K562 (cell line): ENCODE results near the gene ANKRD65. TPM values are rescaled to one million over a fixed set of nuclear protein-coding genes. Genes with fewer than 3 reads are reported as not detected.
A peak's percentile ranks its signal among the peaks of the same experiment; 100 is the strongest.

Source experiments
- ARHGAP35 ChIP-seq: fragments of 450-650 bp; IDR thresholded peaks from 2 replicates; pipeline ENCODE4 v1.6.1; 2018; ENCODE audit not compliant: partially characterized antibody
- CCNT2 ChIP-seq: IDR thresholded peaks from 2 replicates; pipeline ENCODE4 v1.6.1; 2011; ENCODE audit warnings: borderline replicate concordance, low read depth, mild to moderate bottlenecking, moderate library complexity, mixed read lengths, low read length; ENCODE audit not compliant: insufficient read length; ENCODE audit errors: extremely low read depth
- CTCF ChIP-seq, 3 experiments: IDR thresholded peaks in 2 of 3; conservative IDR thresholded peaks in 1 of 3; 2 replicates each; pipeline ENCODE4 v1.5.1; 2011 to 2012; ENCODE audit warnings: low read length in 3 of 3, mild to moderate bottlenecking in 3 of 3, control low read depth in 2 of 3, improper control_type of control experiment in 1 of 3, inconsistent platforms in 1 of 3, low read depth in 1 of 3, mixed read lengths in 1 of 3, moderate library complexity in 1 of 3; ENCODE audit not compliant: insufficient read depth in 2 of 3
- E2F5 ChIP-seq: sonication (generic); formaldehyde crosslinking; IDR thresholded peaks from 2 replicates; pipeline ENCODE4 v1.8.0; 2022; ENCODE audit warnings: mild to moderate bottlenecking, missing genetic modification reagents
- FOXK2 ChIP-seq, 2 experiments: fragments of 450-650 bp; IDR thresholded peaks in 1 of 2; conservative IDR thresholded peaks in 1 of 2; 2 replicates each; pipeline ENCODE4 v1.6.1; 2016; ENCODE audit warnings: low read depth in 2 of 2, mild to moderate bottlenecking in 1 of 2
- ILK ChIP-seq: fragments of 450-650 bp; IDR thresholded peaks from 2 replicates; pipeline ENCODE4 v1.6.1; 2016; ENCODE audit warnings: missing genetic modification characterization, low read depth, mild to moderate bottlenecking, missing compliant biosample characterization, moderate library complexity, borderline replicate concordance
- KHSRP ChIP-seq: fragments of 450-650 bp; IDR thresholded peaks from 2 replicates; pipeline ENCODE4 v1.6.1; 2017
- MAZ ChIP-seq, 2 experiments: fragments of 450-650 bp in 1 of 2; sonication (generic) in 1 of 2; formaldehyde crosslinking; IDR thresholded peaks in 1 of 2; conservative IDR thresholded peaks in 1 of 2; 2 replicates each; pipeline versions ENCODE4 v1.4.0 to v1.5.0; 2020; ENCODE audit warnings: mild to moderate bottlenecking in 1 of 2, missing genetic modification reagents in 1 of 2
- PTTG1 ChIP-seq: fragments of 450-650 bp; IDR thresholded peaks from 2 replicates; pipeline ENCODE4 v1.6.1; 2016; ENCODE audit warnings: low read depth, mild to moderate bottlenecking, missing genetic modification characterization, missing compliant biosample characterization
- SMAD1 ChIP-seq: fragments of 150-350 bp; IDR thresholded peaks from 2 replicates; pipeline ENCODE4 v1.6.1; 2014; ENCODE audit warnings: low read length, low read depth; ENCODE audit not compliant: partially characterized antibody
- SMARCA5 ChIP-seq: fragments of 450-650 bp; IDR thresholded peaks from 2 replicates; pipeline ENCODE4 v1.6.1; 2016
- SNIP1 ChIP-seq: fragments of 450-650 bp; IDR thresholded peaks from 2 replicates; pipeline ENCODE4 v1.7.1; 2017; ENCODE audit warnings: low read depth, mild to moderate bottlenecking
- ZBTB26 ChIP-seq: fragments of 450-650 bp; formaldehyde crosslinking; IDR thresholded peaks from 2 replicates; pipeline ENCODE4 v1.4.0; 2022; ENCODE audit warnings: missing genetic modification characterization
- ZNF175 ChIP-seq: fragments of 200-800 bp; sonication (Bioruptor generic); IDR thresholded peaks from 2 replicates; pipeline ENCODE4 v1.6.1; 2016; ENCODE audit warnings: low read depth, mild to moderate bottlenecking, missing genetic modification characterization, missing compliant biosample characterization
- ZNF277 ChIP-seq: fragments of 250-450 bp; sonication (Bioruptor Pico); IDR thresholded peaks from 2 replicates; pipeline ENCODE4 v1.8.0; 2022; ENCODE audit warnings: inconsistent platforms, mild to moderate bottlenecking, moderate library complexity, borderline replicate concordance
- ZNF551 ChIP-seq: fragments of 250-450 bp; sonication (Bioruptor Pico); IDR thresholded peaks from 2 replicates; pipeline ENCODE4 v1.5.0; 2021; ENCODE audit warnings: mild to moderate bottlenecking, moderate library complexity
- polyA plus RNA-seq, 8 experiments: library from polyadenylated mRNA; depleted of rRNA in 4 of 8; stranded (reverse) in 5 of 8; unstranded in 3 of 8; fragments of >200 nt; fragmentation: Nextera tagmentation in 2 of 8; fragmentation: Illumina TruSeq in 1 of 8; extraction: Ambion mirVana in 2 of 8; extraction: Trizol in 1 of 8; gene quantifications; 2 replicates each; pipeline versions ENCODE4 v1.2.1 to v1.2.3, GENCODE V29; 2011 to 2014; ENCODE audit warnings: inconsistent platforms in 1 of 8, missing spikeins in 1 of 8
- total RNA-seq, 7 experiments: library from RNA; depleted of rRNA in 6 of 7; stranded (reverse); fragments of >200 nt in 6 of 7; fragmentation: Illumina TruSeq in 2 of 7; extraction: Trizol in 2 of 7; gene quantifications; 2 replicates each; pipeline versions ENCODE4 v1.2.1 to v1.2.3, GENCODE V29; 2011 to 2021; ENCODE audit warnings: low replicate concordance in 1 of 7

ANKRD65 gene
- total and polyA plus RNA-seq, 9 of the 15 experiments (the other 6 are each of a cell fraction or from before 2014, with no cell fraction given), result not detected

- TF ChIP-seq FOXK2 (conservative IDR thresholded peaks at IDR 0.05 in 1 of 2, IDR thresholded peaks at IDR 0.05 in 1 of 2; ENCODE audit: low read depth in 2 of 2) (no peak), ARHGAP35 (no peak), ILK (tag) (no peak), ZNF551 (CRISPR knock-in tag) (no peak), SMARCA5 (no peak), CCNT2 (peak; percentile 47), ZNF277 (CRISPR knock-in tag) (no peak), KHSRP (no peak), E2F5 (CRISPR knock-in tag) (no peak), CTCF (IDR thresholded peaks at IDR 0.05 in 2 of 3, conservative IDR thresholded peaks at IDR 0.05 in 1 of 3; ENCODE audit: insufficient read depth in 2 of 3, low read depth in 1 of 3, low read length in 3 of 3) (no peak), SMAD1 (no peak), MAZ (CRISPR knock-in tag; conservative IDR thresholded peaks at IDR 0.05 in 1 of 2, IDR thresholded peaks at IDR 0.05 in 1 of 2) (peak; percentile 29 to 56; a peak in 2 of 4 replicates), ZBTB26 (CRISPR knock-in tag) (0 out of 2 replicates have a peak, but pooled peaks have one; percentile 28), PTTG1 (tag) (no peak), ZNF175 (CRISPR knock-in tag) (no peak), SNIP1 (no peak)
Observed at GRCh38 chr1:1435106-1435903, 14.2 kb upstream of the ANKRD65 start, which contains the start of gene VWA1 (continued).
